Esophagus muscularis mucosa (tissue), 4 donors: Measurements from ENCODE around the gene SLC12A9. TPM values are rescaled to one million over a fixed set of nuclear protein-coding genes. Genes with fewer than 3 reads are reported as not detected.

Source experiments
- DNase-seq: peaks from one replicate; pipeline ENCODE4 v3.0.0-alpha.2; 2017; ENCODE audit errors: extremely low spot score
- H3K27ac ChIP-seq, 4 donors: fragments of 200-600 bp; sonication (generic); replicated peaks in 1 of 4; 1 replicate in 3 of 4; 2 replicates in 1 of 4; pipeline ENCODE4 v1.5.1; 2016 to 2019; ENCODE audit warnings: mild to moderate bottlenecking in 1 of 4
- H3K27me3 ChIP-seq, 4 donors: fragments of 200-600 bp; sonication (generic); one replicate each; pipeline versions ENCODE4 v1.5.1 to v1.6.0; 2016 to 2019
- H3K36me3 ChIP-seq, 4 donors: fragments of 200-600 bp; sonication (generic); one replicate each; pipeline ENCODE4 v1.5.1; 2016 to 2019
- H3K4me1 ChIP-seq, 4 donors: fragments of 200-600 bp; sonication (generic); one replicate each; pipeline ENCODE4 v1.5.1; 2016 to 2019
- H3K4me3 ChIP-seq, 4 donors: fragments of 200-600 bp; sonication (generic); 1 replicate in 2 of 4; 2 replicates in 2 of 4; pipeline ENCODE4 v1.5.1; 2016 to 2019; ENCODE audit warnings: mild to moderate bottlenecking in 4 of 4, moderate library complexity in 1 of 4
- H3K9me3 ChIP-seq, 4 donors: fragments of 200-600 bp; sonication (generic); 1 replicate in 3 of 4; 2 replicates in 1 of 4; pipeline ENCODE4 v1.5.1; 2016 to 2019
- EP300 ChIP-seq: sonication (generic); formaldehyde crosslinking; IDR thresholded peaks from one replicate; pipeline ENCODE4 v1.6.1; 2017; ENCODE audit warnings: antibody characterized with exemption
- POLR2A ChIP-seq: fragments of 450-650 bp; IDR thresholded peaks from one replicate; pipeline ENCODE4 v1.6.1; 2017; ENCODE audit warnings: antibody characterized with exemption, moderate library complexity, mild to moderate bottlenecking, low read depth
- POLR2AphosphoS5 ChIP-seq, 2 donors: sonication (generic); formaldehyde crosslinking; IDR thresholded peaks; one replicate each; pipeline ENCODE4 v1.6.1; 2017; ENCODE audit warnings: antibody characterized with exemption in 2 of 2
- WGBS: methylation state at CpG from one replicate; pipeline ENCODE4 v1.1.5; 2018; 5-methylcytosine and 5-hydroxymethylcytosine counted together
- intact Hi-C: fragments of 100-400 bp; cut with DNase I; formaldehyde crosslinking; loops from one replicate; pipeline ENCODE4 v1.15.1; 2023
- total RNA-seq, 4 donors: library from RNA; depleted of rRNA; stranded (reverse); fragments of >200 nt; gene quantifications; one replicate each; pipeline versions ENCODE4 v1.1.0 to v1.2.1, GENCODE V29; 2016
- TF ChIP-seq, protein P1 (sequence below), 3 experiments: fragments of 200-600 bp in 2 of 3; fragments of 450-650 bp in 1 of 3; sonication (generic) in 2 of 3; IDR thresholded peaks; one replicate each; pipeline ENCODE4 v1.5.1; 2017 to 2019; ENCODE audit warnings: antibody characterized with exemption in 3 of 3, mild to moderate bottlenecking in 2 of 3, moderate library complexity in 1 of 3

The SLC12A9 gene
- total RNA-seq, 4 donors from 2014 or later: 15.0 to 26.0 (median 19.9) TPM

DNA sequence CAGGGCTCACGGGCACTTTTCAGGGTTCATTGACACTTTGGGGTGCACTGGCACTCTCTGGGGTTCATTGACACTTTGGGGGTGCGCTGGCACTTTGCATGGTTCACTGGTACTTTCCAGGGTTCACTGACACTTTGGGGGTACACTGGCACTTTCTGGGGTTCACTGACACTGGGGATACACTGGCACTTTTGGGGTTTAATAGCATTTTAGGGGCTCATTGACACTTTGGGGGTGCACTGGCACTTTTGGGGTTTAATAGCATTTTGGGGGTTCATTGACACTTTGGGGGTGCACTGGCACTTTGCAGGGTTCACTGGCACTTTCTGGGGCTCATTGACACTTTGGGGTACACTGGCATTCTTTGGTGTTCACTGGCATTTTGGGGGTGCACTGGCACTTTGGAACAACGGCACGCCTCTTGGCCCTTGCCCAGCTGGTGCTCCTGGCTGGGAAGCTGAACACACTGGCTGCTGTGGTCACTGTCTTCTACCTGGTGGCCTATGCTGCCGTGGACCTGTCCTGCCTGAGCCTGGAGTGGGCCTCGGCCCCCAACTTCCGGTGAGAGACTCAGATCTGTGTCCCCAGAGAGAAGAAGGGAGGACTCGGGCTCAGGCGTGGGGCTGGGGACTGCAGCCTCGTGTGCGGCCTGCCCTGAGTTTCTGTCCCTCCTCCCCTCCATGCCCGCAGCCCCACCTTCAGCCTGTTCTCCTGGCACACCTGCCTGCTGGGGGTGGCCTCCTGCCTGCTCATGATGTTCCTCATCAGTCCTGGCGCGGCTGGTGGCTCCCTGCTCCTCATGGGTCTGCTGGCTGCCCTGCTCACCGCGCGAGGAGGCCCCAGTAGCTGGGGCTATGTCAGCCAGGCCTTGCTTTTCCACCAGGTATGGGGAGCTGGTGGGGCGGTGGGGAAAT, 8.4 kb downstream of the SLC12A9 start:
- WGBS: 97% methylated on average over 14 of the region's 18 CpGs
- Histone ChIP-seq H3K9me3 (no peaks in the 10 kb centered on the region), H3K4me1 (peaks cover 4 to 16% (median 13%) of the 10 kb centered on the region in 4 donors), H3K27me3 (no peaks in the 10 kb centered on the region), H3K36me3 (peaks cover 19 to 81% (median 43%) of the 10 kb centered on the region in 4 donors), H3K27ac (no peak overlapping the region), H3K4me3 (no peak overlapping the region)
- TF ChIP-seq EP300 (no peak), POLR2AphosphoS5 (IDR thresholded peaks at IDR 0.05) (no peak), POLR2A (no peak)
- TF ChIP-seq, protein P1, sequence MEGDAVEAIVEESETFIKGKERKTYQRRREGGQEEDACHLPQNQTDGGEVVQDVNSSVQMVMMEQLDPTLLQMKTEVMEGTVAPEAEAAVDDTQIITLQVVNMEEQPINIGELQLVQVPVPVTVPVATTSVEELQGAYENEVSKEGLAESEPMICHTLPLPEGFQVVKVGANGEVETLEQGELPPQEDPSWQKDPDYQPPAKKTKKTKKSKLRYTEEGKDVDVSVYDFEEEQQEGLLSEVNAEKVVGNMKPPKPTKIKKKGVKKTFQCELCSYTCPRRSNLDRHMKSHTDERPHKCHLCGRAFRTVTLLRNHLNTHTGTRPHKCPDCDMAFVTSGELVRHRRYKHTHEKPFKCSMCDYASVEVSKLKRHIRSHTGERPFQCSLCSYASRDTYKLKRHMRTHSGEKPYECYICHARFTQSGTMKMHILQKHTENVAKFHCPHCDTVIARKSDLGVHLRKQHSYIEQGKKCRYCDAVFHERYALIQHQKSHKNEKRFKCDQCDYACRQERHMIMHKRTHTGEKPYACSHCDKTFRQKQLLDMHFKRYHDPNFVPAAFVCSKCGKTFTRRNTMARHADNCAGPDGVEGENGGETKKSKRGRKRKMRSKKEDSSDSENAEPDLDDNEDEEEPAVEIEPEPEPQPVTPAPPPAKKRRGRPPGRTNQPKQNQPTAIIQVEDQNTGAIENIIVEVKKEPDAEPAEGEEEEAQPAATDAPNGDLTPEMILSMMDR (IDR thresholded peaks at IDR 0.05): no peak
- no peak for DNase-seq
- intact Hi-C loops: no loop called here

DNA sequence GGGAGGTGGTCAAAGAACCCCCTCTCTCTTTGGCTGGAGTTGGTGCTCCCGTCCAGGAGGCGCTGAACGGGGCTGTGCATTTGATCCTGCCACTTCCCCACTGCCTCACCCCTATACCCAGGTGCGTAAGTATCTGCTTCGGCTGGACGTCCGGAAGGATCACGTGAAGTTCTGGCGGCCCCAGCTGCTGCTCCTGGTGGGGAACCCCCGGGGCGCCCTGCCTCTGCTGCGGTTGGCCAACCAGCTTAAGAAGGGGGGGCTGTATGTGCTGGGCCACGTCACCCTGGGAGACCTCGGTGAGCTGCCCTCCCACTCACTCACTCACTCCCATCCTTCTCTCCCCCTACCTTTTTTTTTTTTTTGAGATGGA, 9.1 kb downstream of the SLC12A9 start:
- intact Hi-C loops: no loop called here
- Histone ChIP-seq H3K27ac (no peak overlapping the region), H3K27me3 (no peaks in the 10 kb centered on the region), H3K9me3 (no peaks in the 10 kb centered on the region), H3K4me3 (no peak overlapping the region), H3K4me1 (peaks cover 10 to 22% (median 19%) of the 10 kb centered on the region in 4 donors), H3K36me3 (peaks cover 19 to 75% (median 42%) of the 10 kb centered on the region in 4 donors)
- 94% methylated on average over 13 of the region's 14 CpGs for WGBS
- DNase-seq: no peak
- TF ChIP-seq POLR2AphosphoS5 (IDR thresholded peaks at IDR 0.05) (no peak), POLR2A (no peak), EP300 (no peak)
- TF ChIP-seq, protein P1 (IDR thresholded peaks at IDR 0.05): no peak

DNA sequence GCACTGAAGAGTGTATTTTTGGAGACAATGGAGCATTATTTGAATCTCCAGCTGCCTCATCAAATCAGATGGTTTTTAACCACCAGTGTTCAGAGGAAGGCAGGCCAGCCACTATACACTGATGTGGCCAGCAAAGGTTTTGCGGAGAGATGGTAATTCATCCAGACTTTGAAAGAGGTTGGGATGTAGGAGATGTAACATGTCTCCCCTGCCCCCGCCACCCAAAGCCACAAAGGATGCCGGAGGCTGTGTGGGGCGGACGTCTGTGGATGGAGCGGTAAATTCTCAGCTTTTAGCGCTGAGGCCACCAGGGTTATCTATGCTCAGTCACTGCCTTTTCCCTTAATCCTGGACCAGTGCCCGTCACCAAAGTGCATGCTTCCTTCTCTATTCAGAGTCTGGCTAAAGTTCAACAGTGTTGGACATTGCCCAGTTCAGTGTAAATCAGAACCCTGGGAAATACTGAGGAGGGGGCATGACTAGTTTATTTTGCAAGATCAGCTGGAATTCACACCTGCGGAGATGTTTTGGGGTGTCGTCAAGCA, 11.0 kb downstream of the SLC12A9 start:
- Histone ChIP-seq H3K27ac (no peak overlapping the region), H3K27me3 (no peaks in the 10 kb centered on the region), H3K9me3 (no peaks in the 10 kb centered on the region), H3K36me3 (peaks cover 19 to 59% (median 40%) of the 10 kb centered on the region in 4 donors), H3K4me1 (peaks cover 24 to 40% (median 35%) of the 10 kb centered on the region in 4 donors), H3K4me3 (no peak overlapping the region)
- no peak for DNase-seq
- 74% methylated on average over 10 of the region's 10 CpGs for WGBS
- intact Hi-C loops: no loop called here
- TF ChIP-seq EP300: no peak

DNA sequence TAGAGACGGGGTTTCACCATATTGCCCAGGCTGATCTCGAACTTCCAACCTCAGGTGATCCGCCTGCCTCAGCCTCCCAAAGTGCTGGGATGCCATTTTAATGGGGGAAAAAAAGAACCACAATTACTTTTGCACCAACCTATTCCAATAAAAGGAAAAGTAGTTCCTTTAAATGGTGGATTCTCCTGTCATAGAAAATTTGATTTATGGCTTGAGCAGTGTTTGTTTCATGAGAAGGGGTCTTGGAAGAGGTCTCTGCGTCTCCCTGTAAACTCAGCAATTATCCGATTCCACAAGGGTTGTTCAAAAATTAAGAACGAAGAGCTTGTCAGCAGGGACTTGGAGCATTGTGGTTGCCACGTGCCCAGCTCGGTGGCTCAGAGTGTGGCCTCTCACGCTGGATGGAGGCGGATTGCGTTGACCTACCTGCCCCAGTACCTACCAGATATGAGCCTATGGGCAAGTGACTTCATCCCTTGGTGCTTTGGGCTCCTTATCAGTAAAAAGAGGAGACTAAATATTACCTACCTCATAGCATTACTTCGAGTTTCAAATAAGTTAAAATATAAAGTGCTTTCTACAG, 11.8 kb downstream of the SLC12A9 start:
- WGBS: 94% methylated on average over 8 of the region's 12 CpGs
- H3K36me3 ChIP-seq: peaks cover 19 to 56% (median 34%) of the 10 kb centered on the region in 4 donors
- TF ChIP-seq, protein P1 (IDR thresholded peaks at IDR 0.05): no peak
- no peak for TF ChIP-seq EP300
- TF ChIP-seq POLR2AphosphoS5 (IDR thresholded peaks at IDR 0.05): no peak
- no peak for TF ChIP-seq POLR2A

DNA sequence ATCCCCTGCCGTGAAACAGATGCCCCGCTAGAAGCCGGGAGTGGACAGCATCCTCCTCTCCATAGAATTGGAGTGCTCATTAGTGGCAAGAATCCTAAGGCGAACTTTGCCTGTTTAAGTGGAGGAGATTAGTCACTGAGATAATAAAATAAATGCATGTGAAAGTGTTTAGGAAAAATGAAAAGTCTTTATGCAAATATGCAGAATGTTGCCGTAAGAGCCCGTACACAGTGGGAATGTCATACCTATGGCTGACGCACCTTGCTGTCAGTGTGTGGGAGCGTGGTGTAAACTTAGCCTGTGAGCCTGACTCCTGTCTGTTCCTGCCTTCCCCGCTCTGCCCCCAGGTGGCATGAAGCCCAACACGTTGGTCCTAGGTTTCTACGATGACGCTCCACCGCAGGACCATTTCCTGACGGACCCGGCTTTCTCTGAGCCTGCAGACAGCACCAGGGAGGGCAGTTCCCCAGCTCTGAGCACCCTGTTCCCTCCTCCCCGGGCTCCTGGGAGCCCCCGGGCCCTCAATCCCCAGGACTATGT, 12.9 kb downstream of the SLC12A9 start:
- H3K4me3 ChIP-seq: peak overlapping the region in 2 of 4 donors; percentile 81 to 99
- H3K4me1 ChIP-seq: peaks cover 30 to 55% (median 49%) of the 10 kb centered on the region in 4 donors
- WGBS: 74% methylated on average over 9 of the region's 17 CpGs
- DNase-seq: no peak
- TF ChIP-seq POLR2AphosphoS5 (IDR thresholded peaks at IDR 0.05): no peak
- TF ChIP-seq, protein P1 (IDR thresholded peaks at IDR 0.05): no peak
- peak overlapping the region; percentile 95 to 99 (median 97) for H3K27ac ChIP-seq
- intact Hi-C loops: no loop called here
- no peaks in the 10 kb centered on the region for H3K9me3 ChIP-seq
- H3K36me3 ChIP-seq: peaks cover 15 to 51% (median 29%) of the 10 kb centered on the region in 4 donors
- H3K27me3 ChIP-seq: no peaks in the 10 kb centered on the region

More for the DNA sequence above, 11.8 kb downstream of the SLC12A9 start:
- peaks cover 30 to 48% (median 43%) of the 10 kb centered on the region in 4 donors for H3K4me1 ChIP-seq
- intact Hi-C loops: no loop called here
- H3K9me3 ChIP-seq: no peaks in the 10 kb centered on the region
- no peak for DNase-seq
- no peak overlapping the region for H3K4me3 ChIP-seq
- no peaks in the 10 kb centered on the region for H3K27me3 ChIP-seq
- H3K27ac ChIP-seq: no peak overlapping the region
